Trophoblast cell (in vitro differentiated cells and primary cell): Measurements from ENCODE around the gene DPH6.

Experiments used
- DNase-seq, 2 donors: peaks; one replicate each; pipeline ENCODE4 v3.0.0-alpha.2; 2016
- H2AFZ ChIP-seq: 2 replicates; pipeline ENCODE4 v1.6.1; 2013; ENCODE audit warnings: low read length, moderate library complexity, mild to moderate bottlenecking; ENCODE audit not compliant: insufficient read depth, poor library complexity
- H2AK5ac ChIP-seq: 2 replicates; pipeline ENCODE4 v1.6.1; 2013; ENCODE audit warnings: mild to moderate bottlenecking, low read length
- H2BK120ac ChIP-seq: 2 replicates; pipeline ENCODE4 v1.6.1; 2013; ENCODE audit warnings: low read length, mild to moderate bottlenecking, moderate library complexity; ENCODE audit not compliant: insufficient read depth, poor library complexity
- H2BK12ac ChIP-seq: 2 replicates; pipeline ENCODE4 v1.6.1; 2013; ENCODE audit warnings: mild to moderate bottlenecking, low read length, moderate library complexity
- H2BK5ac ChIP-seq: 2 replicates; pipeline ENCODE4 v1.6.1; 2013; ENCODE audit warnings: low read length, low read depth, moderate library complexity, mild to moderate bottlenecking; ENCODE audit not compliant: poor library complexity
- H3K14ac ChIP-seq: 2 replicates; pipeline ENCODE4 v1.6.1; 2013; ENCODE audit warnings: mild to moderate bottlenecking, low read length
- H3K18ac ChIP-seq: 2 replicates; pipeline ENCODE4 v1.6.1; 2013; ENCODE audit warnings: mild to moderate bottlenecking, low read length
- H3K23ac ChIP-seq: 2 replicates; pipeline ENCODE4 v1.6.1; 2013; ENCODE audit warnings: low read length
- H3K27ac ChIP-seq: 2 replicates; pipeline ENCODE4 v1.5.1; 2013; ENCODE audit warnings: low read depth, mild to moderate bottlenecking, inconsistent platforms, low read length, moderate library complexity
- H3K27me3 ChIP-seq: 2 replicates; pipeline ENCODE4 v1.6.1; 2013; ENCODE audit warnings: inconsistent platforms, mild to moderate bottlenecking, low read length, moderate library complexity; ENCODE audit not compliant: insufficient read depth
- H3K36me3 ChIP-seq, 2 experiments: 1 replicate in 1 of 2; 2 replicates in 1 of 2; pipeline ENCODE4 v1.6.1; 2013; ENCODE audit warnings: low read length in 2 of 2, mild to moderate bottlenecking in 2 of 2, moderate library complexity in 1 of 2; ENCODE audit not compliant: insufficient read depth in 2 of 2, control insufficient read depth in 1 of 2
- H3K4ac ChIP-seq: 2 replicates; pipeline ENCODE4 v1.6.1; 2013; ENCODE audit warnings: low read depth, mild to moderate bottlenecking, low read length, moderate library complexity
- H3K4me1 ChIP-seq, 2 experiments: 1 replicate in 1 of 2; 2 replicates in 1 of 2; pipeline ENCODE4 v1.6.1; 2013; ENCODE audit warnings: low read length in 2 of 2, mild to moderate bottlenecking in 2 of 2, moderate library complexity in 1 of 2; ENCODE audit not compliant: insufficient read depth in 2 of 2, control insufficient read depth in 1 of 2
- H3K4me2 ChIP-seq: 2 replicates; pipeline ENCODE4 v1.6.1; 2013; ENCODE audit warnings: inconsistent platforms, mild to moderate bottlenecking, low read length, moderate library complexity
- H3K4me3 ChIP-seq: 2 replicates; pipeline ENCODE4 v1.5.1; 2013; ENCODE audit warnings: mild to moderate bottlenecking, low read depth, low read length, inconsistent platforms
- H3K79me1 ChIP-seq: one replicate; pipeline ENCODE4 v1.6.1; 2013; ENCODE audit warnings: low read length
- H3K79me2 ChIP-seq: 2 replicates; pipeline ENCODE4 v1.6.1; 2013; ENCODE audit warnings: low read length, mild to moderate bottlenecking; ENCODE audit not compliant: control insufficient read depth, insufficient read depth, poor library complexity
- H3K9ac ChIP-seq: 2 replicates; pipeline ENCODE4 v1.6.1; 2013; ENCODE audit warnings: mild to moderate bottlenecking, low read length
- H3K9me3 ChIP-seq: 2 replicates; pipeline ENCODE4 v1.6.1; 2013; ENCODE audit warnings: low read depth, mild to moderate bottlenecking, control low read depth, inconsistent platforms, low read length; ENCODE audit not compliant: insufficient read depth
- H4K12ac ChIP-seq: 2 replicates; pipeline ENCODE4 v1.6.1; 2013; ENCODE audit warnings: low read depth, mild to moderate bottlenecking, low read length, moderate library complexity
- H4K8ac ChIP-seq: 2 replicates; pipeline ENCODE4 v1.6.1; 2013; ENCODE audit warnings: low read depth, mild to moderate bottlenecking, low read length, moderate library complexity
- H4K91ac ChIP-seq: one replicate; pipeline ENCODE4 v1.6.1; 2013; ENCODE audit warnings: low read depth, mild to moderate bottlenecking, low read length, moderate library complexity
- WGBS: extraction: QIAGEN DNeasy Blood & Tissue Kit; methylation state at CpG from one replicate; pipeline ENCODE4 v1.1.7; 2013; ENCODE audit warnings: missing lambda C conversion rate; ENCODE audit not compliant: insufficient read length, insufficient coverage; ENCODE audit errors: extremely low coverage; 5-methylcytosine and 5-hydroxymethylcytosine counted together

DPH6 gene

DNA sequence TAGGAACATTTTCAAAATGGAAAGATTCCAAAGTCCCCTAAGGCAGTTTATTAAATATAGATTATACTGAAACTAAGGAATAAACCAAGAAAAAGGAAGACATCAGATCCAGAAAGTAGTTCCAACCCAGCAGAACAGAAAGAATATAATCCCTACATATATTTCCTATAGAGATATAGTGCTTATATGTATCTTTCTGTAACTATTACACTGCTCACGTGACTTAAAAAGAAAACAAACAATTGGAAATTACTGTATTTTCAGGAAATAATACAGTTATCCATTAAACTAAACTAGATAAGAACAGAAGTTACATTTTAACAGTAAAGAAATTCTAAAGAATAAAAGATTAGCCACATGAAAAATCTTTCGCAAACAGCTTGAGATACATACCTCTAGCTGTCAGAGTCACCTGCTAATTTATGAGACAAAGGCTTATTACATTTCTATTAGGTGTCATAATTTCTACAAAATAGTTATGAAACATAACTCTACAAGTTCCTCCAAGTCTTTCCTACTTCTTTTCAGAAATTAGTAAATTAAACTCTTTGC, 10.5 kb downstream of the DPH6 start:
- Histone ChIP-seq H3K23ac (no peak overlapping the region), H3K27ac (no peak overlapping the region), H3K4me3 (no peak overlapping the region), H2BK12ac (no peak overlapping the region), H2AK5ac (no peak overlapping the region), H3K36me3 (no peaks in the 10 kb centered on the region), H4K8ac (no peak overlapping the region), H3K9ac (no peak overlapping the region), H3K27me3 (no peaks in the 10 kb centered on the region), H3K18ac (no peak overlapping the region), H2AFZ (no peak overlapping the region), H3K4me2 (no peak overlapping the region), H4K12ac (no peak overlapping the region), H3K14ac (no peak overlapping the region), H3K79me2 (no peaks in the 10 kb centered on the region), H3K79me1 (no peaks in the 10 kb centered on the region), H4K91ac (no peak overlapping the region), H3K9me3 (no peaks in the 10 kb centered on the region), H3K4ac (no peak overlapping the region), H2BK120ac (no peak overlapping the region), H3K4me1 (no peaks in the 10 kb centered on the region), H2BK5ac (no peak overlapping the region)
- DNase-seq: no peak
- no CpG with 5 or more reads among the region's 2 CpGs for WGBS

DNA sequence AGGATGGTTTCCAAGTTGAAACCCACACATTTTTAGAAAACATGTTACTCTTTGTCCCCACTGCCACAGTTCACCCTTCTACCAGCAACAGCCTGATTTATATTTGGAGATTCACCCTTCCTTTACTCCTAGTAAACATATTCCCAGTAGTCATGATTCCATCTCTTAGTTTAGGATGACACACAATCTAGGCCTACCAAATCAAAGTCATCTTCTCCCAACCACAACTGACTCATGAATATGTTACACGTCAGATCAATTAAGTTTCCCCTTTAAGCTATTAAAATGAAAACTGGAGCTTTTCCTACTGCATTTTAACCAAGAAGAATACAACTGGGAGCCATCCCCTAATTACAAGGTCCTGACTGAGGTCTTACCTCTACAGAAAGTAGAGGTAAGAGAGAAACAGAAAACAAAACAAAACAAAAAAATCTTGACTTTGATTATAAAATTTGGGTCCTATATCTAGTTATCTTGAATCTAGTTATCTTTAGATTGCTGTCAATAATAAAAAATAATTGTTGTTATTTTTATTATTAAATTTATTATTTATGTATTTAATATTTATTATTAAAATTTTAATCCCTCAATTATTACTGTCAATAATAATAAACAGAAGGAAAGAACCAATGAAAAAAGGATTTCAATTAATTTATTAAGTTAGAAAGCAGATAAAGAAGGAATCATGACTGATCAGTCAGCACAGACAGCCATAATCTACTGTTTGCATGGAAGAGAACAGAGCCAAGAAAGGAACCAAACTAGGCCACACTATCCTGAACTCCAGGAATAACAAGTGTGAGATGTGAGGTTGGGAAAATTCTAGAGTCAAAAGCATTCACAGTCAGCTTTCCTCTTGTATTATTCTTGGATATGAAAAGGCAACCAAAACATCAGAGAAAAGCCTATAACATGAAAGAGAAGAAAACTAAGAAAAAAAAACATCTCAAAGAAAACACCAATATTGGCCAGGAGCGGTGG, 12.5 kb downstream of the DPH6 start:
- H3K9me3 ChIP-seq: no peaks in the 10 kb centered on the region
- no peak overlapping the region for H3K4me2 ChIP-seq
- H2BK5ac ChIP-seq: no peak overlapping the region
- no peak overlapping the region for H3K14ac ChIP-seq
- H3K9ac ChIP-seq: no peak overlapping the region
- no peak overlapping the region for H3K27ac ChIP-seq
- H3K36me3 ChIP-seq: no peaks in the 10 kb centered on the region
- no peaks in the 10 kb centered on the region for H3K4me1 ChIP-seq
- WGBS: no CpG with 5 or more reads among the region's 2 CpGs
- H3K4me3 ChIP-seq: no peak overlapping the region
- H3K27me3 ChIP-seq: no peaks in the 10 kb centered on the region
- no peak overlapping the region for H2BK12ac ChIP-seq
- H2AFZ ChIP-seq: no peak overlapping the region
- no peak for DNase-seq
- H3K23ac ChIP-seq: no peak overlapping the region
- H3K4ac ChIP-seq: no peak overlapping the region
- no peak overlapping the region for H2BK120ac ChIP-seq
- H4K8ac ChIP-seq: no peak overlapping the region
- H4K12ac ChIP-seq: no peak overlapping the region
- H3K79me2 ChIP-seq: no peaks in the 10 kb centered on the region
- no peak overlapping the region for H2AK5ac ChIP-seq
- no peaks in the 10 kb centered on the region for H3K79me1 ChIP-seq
- no peak overlapping the region for H3K18ac ChIP-seq
- no peak overlapping the region for H4K91ac ChIP-seq

- Histone ChIP-seq H3K27ac (no peak overlapping the region), H2AFZ (no peak overlapping the region), H3K79me2 (no peaks in the 10 kb centered on the region), H2BK5ac (no peak overlapping the region), H2BK120ac (no peak overlapping the region), H3K9me3 (no peaks in the 10 kb centered on the region), H3K14ac (no peak overlapping the region), H3K36me3 (no peaks in the 10 kb centered on the region), H3K27me3 (no peaks in the 10 kb centered on the region), H2AK5ac (no peak overlapping the region), H3K79me1 (no peaks in the 10 kb centered on the region), H3K4me3 (no peak overlapping the region), H3K18ac (no peak overlapping the region), H4K91ac (no peak overlapping the region), H3K4me1 (no peaks in the 10 kb centered on the region), H3K9ac (no peak overlapping the region), H3K23ac (no peak overlapping the region), H2BK12ac (no peak overlapping the region), H4K12ac (no peak overlapping the region), H4K8ac (no peak overlapping the region), H3K4me2 (no peak overlapping the region), H3K4ac (no peak overlapping the region)
- WGBS: no CpG with 5 or more reads among the region's 2 CpGs
- DNase-seq: no peak
These were observed 15.3 kb downstream of the DPH6 start for GRCh38 chr15:35530698-35531097.

- Histone ChIP-seq H3K4me1 (no peaks in the 10 kb centered on the region), H2BK12ac (no peak overlapping the region), H3K9ac (no peak overlapping the region), H3K36me3 (no peaks in the 10 kb centered on the region), H3K18ac (no peak overlapping the region), H3K4ac (no peak overlapping the region), H2AK5ac (no peak overlapping the region), H4K8ac (no peak overlapping the region), H3K14ac (no peak overlapping the region), H2BK5ac (no peak overlapping the region), H3K79me1 (no peaks in the 10 kb centered on the region), H2BK120ac (no peak overlapping the region), H3K27ac (no peak overlapping the region), H3K4me3 (no peak overlapping the region), H3K23ac (no peak overlapping the region), H3K9me3 (no peaks in the 10 kb centered on the region), H4K12ac (no peak overlapping the region), H2AFZ (no peak overlapping the region), H3K79me2 (no peaks in the 10 kb centered on the region), H4K91ac (no peak overlapping the region), H3K27me3 (no peaks in the 10 kb centered on the region), H3K4me2 (no peak overlapping the region)
- 100% methylated on average over 1 of the region's 2 CpGs for WGBS
- no peak for DNase-seq
These were observed 16.2 kb downstream of the DPH6 start for GRCh38 chr15:35529784-35530183.
